ENCODE results near the gene RPL7A.

- TF ChIP-seq CTCF (IDR thresholded peaks at IDR 0.05) (no peak), POLR2A (IDR thresholded peaks at IDR 0.05) (no peak), EP300 (IDR thresholded peaks at IDR 0.05) (no peak)
These were observed 34.6 kb downstream of the RPL7A start for GRCh38 chr9:133382507-133383141.
